Measurements from ENCODE around the gene MARCKS.
A peak's percentile ranks its signal among the peaks of the same experiment; 100 is the strongest.

MARCKS gene

DNA sequence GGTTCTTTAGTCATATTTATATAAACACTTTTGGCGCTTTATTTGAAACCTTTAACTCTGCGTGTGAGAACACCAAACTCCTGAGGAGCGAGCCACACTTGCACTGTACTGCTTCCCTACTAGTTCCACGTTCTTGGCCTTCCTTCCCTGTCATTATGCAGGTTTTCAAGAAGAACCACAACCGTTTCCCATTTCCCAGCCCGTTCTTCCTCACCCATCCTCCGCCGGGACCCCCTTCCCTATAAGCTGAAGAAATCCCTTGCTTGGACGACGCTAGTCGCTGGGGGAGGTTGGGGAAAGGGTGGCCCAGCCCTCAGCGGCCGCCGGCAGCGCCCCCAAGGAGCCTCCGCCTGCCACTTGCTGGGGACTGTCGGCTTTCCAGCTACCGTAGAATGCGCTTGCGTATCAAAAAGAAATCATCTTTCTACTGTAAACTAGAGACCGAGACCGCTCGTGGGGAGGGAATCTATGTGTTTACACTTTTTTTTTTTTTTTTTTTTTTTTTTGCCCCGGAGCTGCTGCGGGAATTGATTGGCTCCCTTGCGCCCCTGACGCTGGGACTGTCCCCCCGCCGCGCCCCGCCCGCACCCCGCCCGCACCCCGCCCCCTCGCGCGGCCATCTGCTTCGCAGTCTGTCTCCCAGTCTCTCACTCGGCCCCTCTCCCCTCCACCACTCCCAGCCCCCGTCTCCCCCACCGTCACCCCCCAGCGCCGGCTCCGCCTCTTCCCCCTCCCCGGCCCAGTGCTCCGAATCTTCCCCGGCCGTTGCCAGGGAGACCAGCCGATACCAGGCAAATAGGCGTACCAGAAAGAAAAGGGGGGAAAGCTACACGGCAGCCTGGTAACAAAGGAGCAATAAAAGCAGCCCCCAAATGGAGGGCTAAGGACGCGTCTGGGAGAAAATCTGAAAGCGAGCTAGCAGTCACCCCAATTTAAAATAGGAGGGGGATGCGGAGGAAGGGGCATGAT, 2.3 kb upstream of the MARCKS start:
- no peak for DNase-seq

- DNase-seq = no peak
These were observed 1.4 kb upstream of the MARCKS start for GRCh38 chr6:113855500-113856374.

- DNase-seq = no peak
These were observed 845 bp upstream of the MARCKS start for GRCh38 chr6:113856375-113856624.

- no peak for DNase-seq
These were observed 673 bp downstream of the MARCKS start for GRCh38 chr6:113857556-113858479.

GRCh38 chr6:113858480-113859348, 1.6 kb downstream of the MARCKS start:
- DNase-seq = peak; percentile 53

- no peak for DNase-seq
These were observed 2.4 kb downstream of the MARCKS start for GRCh38 chr6:113859349-113860180.

DNA sequence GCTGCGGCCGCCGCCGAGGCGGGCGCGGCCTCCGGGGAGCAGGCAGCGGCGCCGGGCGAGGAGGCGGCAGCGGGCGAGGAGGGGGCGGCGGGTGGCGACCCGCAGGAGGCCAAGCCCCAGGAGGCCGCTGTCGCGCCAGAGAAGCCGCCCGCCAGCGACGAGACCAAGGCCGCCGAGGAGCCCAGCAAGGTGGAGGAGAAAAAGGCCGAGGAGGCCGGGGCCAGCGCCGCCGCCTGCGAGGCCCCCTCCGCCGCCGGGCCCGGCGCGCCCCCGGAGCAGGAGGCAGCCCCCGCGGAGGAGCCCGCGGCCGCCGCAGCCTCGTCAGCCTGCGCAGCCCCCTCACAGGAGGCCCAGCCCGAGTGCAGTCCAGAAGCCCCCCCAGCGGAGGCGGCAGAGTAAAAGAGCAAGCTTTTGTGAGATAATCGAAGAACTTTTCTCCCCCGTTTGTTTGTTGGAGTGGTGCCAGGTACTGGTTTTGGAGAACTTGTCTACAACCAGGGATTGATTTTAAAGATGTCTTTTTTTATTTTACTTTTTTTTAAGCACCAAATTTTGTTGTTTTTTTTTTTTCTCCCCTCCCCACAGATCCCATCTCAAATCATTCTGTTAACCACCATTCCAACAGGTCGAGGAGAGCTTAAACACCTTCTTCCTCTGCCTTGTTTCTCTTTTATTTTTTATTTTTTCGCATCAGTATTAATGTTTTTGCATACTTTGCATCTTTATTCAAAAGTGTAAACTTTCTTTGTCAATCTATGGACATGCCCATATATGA, 3.2 kb downstream of the MARCKS start:
- no peak for DNase-seq

DNA sequence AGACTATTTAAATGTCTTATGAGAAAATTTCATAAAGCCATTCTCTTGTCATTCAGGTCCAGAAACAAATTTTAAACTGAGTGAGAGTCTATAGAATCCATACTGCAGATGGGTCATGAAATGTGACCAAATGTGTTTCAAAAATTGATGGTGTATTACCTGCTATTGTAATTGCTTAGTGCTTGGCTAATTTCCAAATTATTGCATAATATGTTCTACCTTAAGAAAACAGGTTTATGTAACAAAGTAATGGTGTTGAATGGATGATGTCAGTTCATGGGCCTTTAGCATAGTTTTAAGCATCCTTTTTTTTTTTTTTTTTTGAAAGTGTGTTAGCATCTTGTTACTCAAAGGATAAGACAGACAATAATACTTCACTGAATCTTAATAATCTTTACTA, 5.0 kb downstream of the MARCKS start:
- no peak for DNase-seq

DNA sequence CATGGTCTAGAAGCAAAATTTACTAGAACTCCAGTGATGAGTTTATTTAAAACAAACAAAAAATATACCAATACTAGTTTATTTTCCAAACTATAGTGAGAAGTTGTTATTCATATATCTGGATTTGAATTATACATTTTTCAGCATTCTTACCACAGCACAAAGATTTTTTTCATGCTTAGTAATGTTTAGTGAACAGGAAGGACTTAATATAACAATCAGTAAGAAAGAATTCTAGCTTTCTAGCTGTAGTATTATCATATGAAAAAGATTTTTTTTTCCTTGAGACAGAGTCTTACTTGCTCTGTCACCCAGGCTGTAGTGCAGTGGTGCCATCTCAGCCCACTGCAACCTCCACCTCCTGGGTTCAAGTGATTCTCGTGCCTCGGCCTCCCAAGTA, 13.8 kb downstream of the MARCKS start:
- no peak for DNase-seq

GRCh38 chr6:113871975-113872374, 14.8 kb downstream of the MARCKS start:
- DNase-seq = no peak

- DNase-seq = no peak
These were observed 16.0 kb downstream of the MARCKS start for GRCh38 chr6:113873043-113873667.

- no peak for DNase-seq
These were observed 18.3 kb downstream of the MARCKS start for GRCh38 chr6:113875470-113875869.

DNA sequence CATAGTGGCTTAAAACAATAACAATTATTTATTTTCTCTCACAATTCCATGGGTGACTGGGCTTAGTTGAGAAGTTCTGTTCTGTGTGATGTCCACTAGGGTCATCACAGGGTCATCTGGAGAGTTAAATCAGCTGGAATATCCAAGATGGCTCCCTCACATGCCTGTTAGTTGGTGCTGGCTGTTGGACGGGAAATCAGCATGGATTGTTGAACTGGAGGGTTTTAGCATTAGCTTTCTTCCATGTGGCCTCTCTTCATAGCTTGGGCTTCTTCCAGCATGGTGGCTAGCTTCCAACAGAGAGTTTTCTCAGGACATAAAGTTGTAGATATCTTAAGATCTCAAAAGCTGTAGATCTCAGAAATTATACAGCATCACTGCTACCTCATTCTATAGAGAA, 19.6 kb downstream of the MARCKS start:
- no peak for DNase-seq

DNA sequence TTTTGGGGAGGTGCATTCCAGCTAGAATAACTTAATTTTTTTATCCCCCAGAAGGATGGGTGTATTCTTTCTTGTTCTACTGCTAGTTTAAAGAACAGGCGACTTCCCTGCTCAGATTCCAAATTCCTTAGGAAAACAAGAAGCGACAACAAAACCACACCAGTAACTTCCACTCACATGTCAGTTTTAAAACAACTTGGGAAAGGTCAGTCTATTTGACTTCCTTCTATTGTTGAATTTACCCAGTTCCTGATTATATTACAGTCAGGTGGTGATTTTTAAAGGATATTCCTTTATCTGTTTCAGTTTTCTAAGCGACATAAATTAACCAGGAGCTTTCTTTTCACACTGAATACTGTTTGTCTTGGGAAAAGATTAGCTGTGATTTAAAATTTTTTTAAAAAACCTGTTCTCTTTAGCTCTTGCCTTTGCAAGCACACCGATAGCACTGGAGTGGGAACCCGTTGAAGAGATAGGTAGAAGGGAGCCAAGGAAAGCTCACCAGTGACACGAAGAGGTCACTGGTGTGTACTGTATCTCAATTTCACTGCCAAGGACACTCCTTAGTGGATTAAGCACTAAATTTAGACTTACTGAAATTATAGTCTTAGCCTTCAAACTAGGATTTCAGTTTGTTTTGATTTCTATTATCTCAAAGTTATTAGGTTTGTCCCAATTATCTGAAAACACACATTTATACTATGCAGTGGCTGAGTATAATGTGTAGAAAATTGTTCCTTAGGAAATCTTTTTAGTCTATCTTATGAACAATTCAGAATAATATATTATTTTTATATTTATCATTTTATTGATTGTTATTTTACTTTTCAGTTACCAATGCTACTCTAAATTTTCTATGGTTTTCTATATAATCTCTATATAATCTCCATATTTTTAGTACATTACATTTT, 22.3 kb downstream of the MARCKS start:
- no peak for DNase-seq

DNA sequence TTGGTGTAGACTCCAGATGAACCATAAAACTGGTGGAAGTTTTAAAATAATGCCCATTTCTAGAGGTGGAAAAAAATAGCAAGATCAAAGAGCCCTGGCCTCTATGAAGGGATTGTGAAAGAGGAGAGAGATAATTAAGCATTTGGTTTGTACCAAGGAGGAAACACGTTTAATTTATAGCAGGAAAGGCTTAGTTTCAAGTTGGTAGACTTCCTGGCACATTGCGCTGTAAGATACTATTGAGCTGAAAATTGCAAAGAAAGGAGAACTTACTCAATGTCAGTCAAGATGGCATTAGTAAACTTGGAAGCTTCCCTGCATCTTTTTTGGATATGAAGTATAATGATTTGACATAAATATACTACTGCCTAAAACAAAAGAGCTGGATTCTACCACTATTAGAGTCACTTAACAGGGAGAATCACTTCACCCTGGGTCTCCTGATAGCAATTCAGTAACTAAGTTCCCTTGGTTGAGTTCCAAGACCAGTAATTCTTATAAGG, 24.4 kb downstream of the MARCKS start:
- no peak for DNase-seq

DNA sequence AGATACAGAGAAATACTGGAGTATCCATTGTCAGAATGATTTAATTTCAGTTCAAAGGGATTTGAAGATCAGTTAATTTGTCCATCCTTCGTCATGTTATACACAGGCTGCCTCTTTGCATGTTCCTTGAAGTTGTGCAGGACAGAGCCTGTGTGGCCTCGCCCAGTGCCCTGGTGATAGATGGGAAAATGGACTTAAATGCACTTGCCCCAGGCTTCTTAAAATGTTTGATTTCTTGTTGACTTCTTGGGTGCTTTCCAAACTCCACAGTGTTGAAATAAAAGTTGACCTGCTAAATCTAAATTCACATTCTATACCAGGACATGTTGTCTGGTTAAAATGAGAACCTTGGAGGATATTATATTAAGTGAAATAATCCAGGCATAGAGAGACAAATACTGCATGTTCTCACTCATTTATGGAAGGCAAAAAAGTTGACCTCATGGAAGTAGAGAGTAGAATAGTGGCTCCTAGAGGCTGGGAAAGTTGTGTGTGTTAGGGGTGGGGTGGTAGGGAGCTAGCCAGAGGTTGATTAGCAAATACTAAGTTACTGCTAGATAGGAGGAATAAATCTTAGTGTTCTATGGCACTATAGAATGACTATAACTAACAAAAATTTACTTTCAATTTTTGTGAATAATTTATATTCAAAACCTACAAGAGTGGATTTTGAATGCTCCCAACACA, 25.3 kb downstream of the MARCKS start:
- no peak for DNase-seq

DNA sequence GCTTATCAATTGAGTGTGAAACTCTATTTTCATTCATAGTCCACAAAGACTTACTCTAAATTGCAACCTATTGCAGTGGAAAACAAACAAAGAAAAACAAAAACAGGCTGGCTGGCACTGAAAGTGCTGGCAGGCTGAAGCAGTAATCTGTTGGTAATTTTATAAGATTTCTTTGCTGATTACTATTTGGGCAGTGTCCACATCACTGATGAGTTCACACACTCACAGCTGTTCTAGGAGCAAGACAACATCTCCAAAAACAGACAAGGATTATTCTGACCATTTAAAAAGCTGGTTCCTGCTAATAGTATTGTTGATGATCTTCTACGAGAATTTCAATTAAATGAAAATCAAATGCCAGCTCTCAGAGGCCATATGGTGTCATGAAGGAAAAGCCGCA, 26.9 kb downstream of the MARCKS start:
- DNase-seq = no peak

DNA sequence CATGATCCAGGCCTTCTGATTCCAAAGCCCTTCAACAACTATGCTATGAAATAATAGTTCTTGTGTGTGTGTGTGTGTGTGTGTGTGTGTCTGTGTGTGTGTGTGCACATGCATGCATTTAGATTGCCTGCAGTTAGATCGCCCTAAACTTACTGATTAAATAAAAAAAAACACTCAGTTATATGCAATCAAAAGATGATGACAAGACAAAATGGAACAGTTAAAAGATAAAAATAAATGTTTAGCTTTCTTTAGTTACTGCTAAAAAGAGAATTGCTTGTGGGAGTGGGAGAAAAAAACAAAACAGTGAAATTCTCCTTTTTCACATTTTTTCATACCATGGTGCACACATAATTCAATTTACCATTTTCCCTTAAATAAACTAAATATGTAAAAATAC, 29.4 kb downstream of the MARCKS start:
- DNase-seq = no peak
